ENCODE measurements around the gene DNAI2.
"Not testable (repeated sequence)": the region's sequence is repeated elsewhere in the genome, so short reads cannot be mapped to it uniquely, and the experiment has no call there.

DNAI2 gene

DNA sequence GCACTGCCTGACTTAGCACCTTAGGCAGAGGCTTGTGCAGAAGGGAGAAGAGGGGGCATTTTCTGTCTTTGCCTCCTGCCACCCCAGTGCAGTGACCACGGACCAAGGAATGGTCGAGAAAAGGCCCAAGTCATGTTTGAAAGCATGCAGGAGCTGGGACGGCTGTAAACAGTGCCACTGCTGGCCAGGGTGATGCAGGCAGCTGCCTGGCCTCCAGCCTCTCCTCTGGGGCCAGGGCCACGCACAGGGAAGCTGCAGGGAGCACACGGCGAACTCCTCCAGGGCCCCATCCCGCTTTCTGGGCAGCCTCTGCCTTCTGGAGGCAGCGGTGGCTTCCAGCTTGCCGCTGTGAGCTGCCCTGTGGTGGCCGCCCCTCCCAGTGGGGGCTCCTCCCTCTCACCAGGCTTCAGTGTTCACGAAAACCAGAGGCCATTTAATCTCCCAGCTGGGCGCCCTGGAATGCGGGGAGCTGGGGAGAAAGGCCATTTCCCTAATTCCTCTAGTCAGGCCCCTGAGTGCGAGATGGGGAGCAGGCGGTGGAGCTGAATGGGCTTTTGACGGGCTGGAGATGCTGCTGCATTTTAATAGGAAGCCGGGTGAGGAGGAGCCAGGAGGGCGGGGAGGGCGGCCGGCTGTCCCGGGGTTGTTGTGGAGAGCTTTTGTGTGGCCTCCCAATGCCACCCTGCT lies 28.7 kb upstream of the DNAI2 start:
- DNase-seq (ENCODE audit: low read depth), result no peak

DNA sequence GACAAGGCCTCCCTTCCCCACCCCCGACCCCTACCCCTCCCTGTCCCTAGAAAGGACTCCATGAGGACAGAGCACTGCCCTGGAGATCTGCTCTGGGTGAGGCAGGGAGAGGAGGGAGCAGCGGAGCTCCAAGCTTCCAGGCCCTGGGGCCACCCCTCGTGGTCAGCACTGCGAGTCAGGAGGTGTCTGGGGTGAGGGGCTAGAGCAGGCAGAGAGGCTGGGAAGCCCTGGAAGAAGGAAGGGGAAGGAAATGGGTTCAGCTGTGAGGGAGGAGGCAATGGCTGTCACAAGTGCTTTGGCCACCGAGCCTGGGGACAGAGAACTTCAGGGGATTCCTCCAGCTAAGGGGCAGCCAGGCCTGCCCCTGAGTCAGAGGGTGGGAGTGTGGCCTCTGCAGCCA lies 28.2 kb upstream of the DNAI2 start:
- DNase-seq (ENCODE audit: low read depth), result no peak

- DNase-seq (ENCODE audit: low read depth), result no peak
These were observed 24.3 kb upstream of the DNAI2 start for GRCh38 chr17:74249590-74250270.

DNA sequence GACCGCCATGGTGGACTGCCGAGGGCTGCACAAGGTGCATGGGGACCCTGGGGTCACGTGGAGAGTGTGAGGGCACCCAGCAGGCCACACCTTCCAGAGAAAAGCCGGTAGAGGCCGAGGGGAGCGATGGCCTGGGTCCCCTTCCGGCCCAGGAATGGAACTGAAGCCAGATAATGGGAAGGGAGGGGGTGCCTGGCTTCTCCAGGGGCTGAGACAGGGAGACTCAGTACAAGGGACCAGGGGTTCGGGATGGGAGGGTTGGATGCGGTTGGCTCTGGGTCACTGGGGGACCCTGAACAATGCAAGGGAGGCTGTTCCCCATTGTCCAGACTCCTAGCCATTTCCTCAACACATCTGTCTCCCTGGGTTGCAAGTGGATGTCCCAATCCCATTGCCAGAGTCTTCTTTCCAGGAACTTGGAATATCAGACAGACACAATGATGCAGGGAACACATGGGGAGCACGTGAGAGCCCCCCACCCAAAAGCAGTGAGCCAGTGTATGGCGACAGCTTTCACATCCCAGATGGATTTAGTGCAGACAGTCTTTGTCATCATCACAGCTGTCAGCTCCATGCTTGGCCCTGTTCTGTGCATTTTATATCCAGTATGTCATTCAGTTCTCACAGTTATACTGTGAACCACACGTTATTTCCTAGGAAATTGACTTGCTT lies 23.6 kb upstream of the DNAI2 start:
- no peak for DNase-seq (ENCODE audit: low read depth)

- no peak for DNase-seq (ENCODE audit: low read depth)
These were observed 23.0 kb upstream of the DNAI2 start for GRCh38 chr17:74251051-74251450.

- DNase-seq (ENCODE audit: low read depth), result no peak
These were observed 22.5 kb upstream of the DNAI2 start for GRCh38 chr17:74251569-74251968.

GRCh38 chr17:74252211-74252610 lies 21.8 kb upstream of the DNAI2 start:
- DNase-seq (ENCODE audit: low read depth), result no peak

DNA sequence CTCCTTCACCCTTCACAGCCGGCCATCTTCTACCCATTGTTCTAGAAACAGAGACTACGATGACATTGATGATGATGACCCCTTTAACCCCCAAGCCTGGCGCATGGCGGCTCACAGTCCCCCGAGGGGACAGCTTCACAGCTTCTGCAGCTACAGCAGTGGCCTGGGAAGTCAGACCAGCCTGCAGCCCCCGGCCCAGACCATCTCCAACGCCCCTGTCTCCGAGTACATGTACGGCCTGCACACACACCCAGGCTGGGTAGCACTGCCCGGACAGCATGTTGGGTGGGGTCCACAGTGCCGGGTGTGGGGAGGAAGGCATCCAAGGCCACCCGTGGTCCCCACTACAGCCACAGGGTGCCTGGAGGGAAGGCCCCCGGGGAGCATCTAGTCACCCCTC lies 21.0 kb upstream of the DNAI2 start:
- DNase-seq (ENCODE audit: low read depth), result no peak

DNA sequence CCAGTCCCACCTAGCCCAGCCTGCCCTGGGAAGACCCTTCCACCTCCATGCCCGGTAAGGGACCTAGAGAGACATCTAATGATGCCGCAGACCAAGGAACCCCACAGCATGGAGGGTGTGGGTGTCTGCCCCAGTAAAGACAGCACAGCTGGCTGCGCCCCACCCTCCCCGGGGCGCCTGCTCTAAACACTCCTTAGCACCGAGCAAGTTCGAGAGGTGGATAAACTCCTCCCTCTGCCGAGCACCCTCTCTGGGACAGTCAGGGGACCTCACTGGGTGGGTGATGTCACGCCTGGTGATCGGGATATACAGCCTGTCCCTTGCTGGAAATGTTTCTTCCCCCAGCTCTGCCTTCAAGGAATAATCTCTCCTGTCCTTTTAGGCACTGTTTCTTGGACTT lies 16.7 kb upstream of the DNAI2 start:
- DNase-seq (ENCODE audit: low read depth), result no peak

- DNase-seq (ENCODE audit: low read depth), result no peak
These were observed 14.1 kb upstream of the DNAI2 start for GRCh38 chr17:74259667-74260524.

DNA sequence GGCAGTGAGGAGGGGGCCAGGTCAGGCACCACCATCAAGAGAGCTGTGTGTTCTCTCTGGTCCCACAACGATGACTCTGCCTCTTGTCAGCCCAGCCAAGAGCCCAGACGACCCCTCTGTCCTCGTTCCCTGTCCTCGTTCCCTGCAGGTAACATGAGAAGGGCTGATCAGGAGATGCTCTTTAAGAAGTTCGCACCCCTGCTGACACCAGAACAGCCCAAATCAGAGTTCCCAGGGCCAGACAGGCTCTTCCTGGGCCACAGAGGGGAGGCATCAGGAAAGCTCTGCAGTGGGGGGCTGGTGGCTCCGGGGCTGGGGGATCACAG lies 13.5 kb upstream of the DNAI2 start:
- DNase-seq (ENCODE audit: low read depth), result no peak

GRCh38 chr17:74262601-74263000 lies 11.4 kb upstream of the DNAI2 start:
- no peak for DNase-seq (ENCODE audit: low read depth)

DNA sequence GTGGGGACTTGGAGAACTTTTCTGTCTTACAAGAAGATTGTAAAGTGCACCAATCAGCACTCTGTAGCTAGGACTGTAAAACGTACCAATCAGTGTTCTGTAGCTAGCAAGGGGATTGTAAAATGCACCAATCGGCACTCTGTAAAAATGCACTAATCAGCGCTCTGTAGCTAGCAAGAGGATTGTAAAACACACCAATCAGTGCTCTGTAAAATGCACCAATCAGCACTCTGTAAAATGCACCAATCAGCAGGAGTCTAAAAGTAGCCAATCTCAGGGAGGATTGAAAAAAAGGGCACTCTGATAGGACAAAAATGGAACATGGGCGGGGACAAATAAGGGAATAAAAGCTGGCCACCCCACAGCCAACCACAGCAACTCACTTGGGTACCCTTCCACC lies 7.0 kb upstream of the DNAI2 start:
- not testable (repeated sequence) for DNase-seq (ENCODE audit: low read depth)

DNA sequence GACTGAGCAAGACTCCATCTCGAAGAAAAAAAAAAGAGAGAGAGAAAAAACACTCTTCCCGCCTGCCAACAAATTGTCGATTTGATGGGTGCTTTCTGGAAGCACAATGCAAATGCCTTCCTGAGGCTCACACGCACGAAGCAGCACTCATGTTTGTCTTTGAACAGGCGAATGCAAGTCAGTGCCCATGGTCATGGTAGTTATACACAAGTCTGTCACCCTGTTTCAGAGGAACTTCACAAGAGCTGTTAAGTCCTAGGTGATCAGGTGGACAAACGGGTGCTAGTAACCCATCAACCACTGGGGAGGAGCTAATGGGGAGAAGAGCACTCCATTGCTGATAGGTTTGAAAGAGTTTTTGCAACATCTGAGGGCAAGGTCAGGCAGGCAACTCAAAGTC lies 6.5 kb upstream of the DNAI2 start:
- no peak for DNase-seq (ENCODE audit: low read depth)

- DNase-seq (ENCODE audit: low read depth), result no peak
These were observed 6.0 kb upstream of the DNAI2 start for GRCh38 chr17:74267987-74268499.

GRCh38 chr17:74268558-74268957 lies 5.5 kb upstream of the DNAI2 start:
- DNase-seq (ENCODE audit: low read depth), result no peak

GRCh38 chr17:74270333-74270732 lies 3.7 kb upstream of the DNAI2 start:
- DNase-seq (ENCODE audit: low read depth), result no peak

- DNase-seq (ENCODE audit: low read depth), result no peak
These were observed 2.8 kb upstream of the DNAI2 start for GRCh38 chr17:74271281-74271680.

GRCh38 chr17:74271901-74272561 lies 2.0 kb upstream of the DNAI2 start:
- no peak for DNase-seq (ENCODE audit: low read depth)

DNA sequence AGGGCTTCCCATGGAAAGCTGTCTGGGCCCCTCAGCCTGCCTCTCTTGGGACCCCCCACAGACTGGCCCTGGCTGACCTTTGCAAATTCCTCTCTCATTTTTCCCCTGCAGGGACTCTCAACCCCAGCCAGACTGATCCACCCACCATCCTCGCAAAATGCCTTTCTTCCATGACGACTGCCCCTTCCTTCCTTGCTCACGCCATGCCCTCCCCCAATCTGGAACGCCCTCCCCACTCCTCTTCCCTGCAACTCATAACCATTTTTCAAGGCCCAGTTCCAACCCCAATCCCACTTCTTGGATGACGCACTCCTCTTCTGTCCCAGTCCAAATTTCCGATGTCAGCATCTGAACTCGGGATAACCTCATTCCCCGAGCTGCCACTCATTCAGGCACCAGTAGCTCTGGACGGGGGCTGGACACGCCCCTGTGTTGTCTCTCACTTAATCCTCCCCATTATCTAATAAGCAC lies 1.3 kb upstream of the DNAI2 start:
- DNase-seq (ENCODE audit: low read depth), result no peak

DNA sequence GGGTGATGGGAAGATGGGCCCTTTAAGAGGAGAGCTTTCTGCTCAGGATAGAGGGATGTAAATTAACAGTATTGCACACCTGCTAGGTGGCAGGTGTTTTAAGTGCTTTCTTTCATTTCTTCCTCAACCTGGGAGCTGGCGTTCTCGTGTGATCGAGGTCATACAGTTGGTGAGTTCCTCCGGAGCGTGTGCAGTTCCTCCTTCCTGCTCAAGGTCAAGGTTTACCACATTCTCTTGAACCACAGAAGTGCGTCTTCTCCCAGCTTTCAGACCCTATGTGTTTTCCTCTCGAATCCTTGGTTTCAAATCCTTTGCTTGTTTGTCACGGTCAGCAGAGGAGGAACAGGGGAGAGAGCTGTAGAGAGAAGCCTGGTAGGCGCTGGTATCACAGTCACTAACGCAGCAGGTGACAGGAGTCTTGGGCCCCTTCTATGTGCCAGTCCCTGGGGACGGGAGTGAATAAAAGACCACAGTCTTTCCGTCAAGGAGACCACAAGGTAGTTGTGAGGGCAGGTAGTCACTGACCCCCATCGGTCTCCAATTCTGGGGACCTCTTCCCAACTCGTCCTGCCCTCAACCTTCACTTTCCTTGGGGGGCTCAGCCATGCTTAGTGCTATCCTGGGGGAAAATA lies 791 bp downstream of the DNAI2 start:
- DNase-seq (ENCODE audit: low read depth), result no peak

Data from activated T-cell treated with anti-CD3 and anti-CD28 coated beads for 24 hours (primary cell).